K562 (cell line): ENCODE data around the gene OGFR. TPM values are rescaled to one million over a fixed set of nuclear protein-coding genes. Genes with fewer than 3 reads are reported as not detected.
A peak's percentile ranks its signal among the peaks of the same experiment; 100 is the strongest.

Experiments used
- CHCHD3 ChIP-seq: fragments of 250-450 bp; sonication (Bioruptor Pico); IDR thresholded peaks from 2 replicates; pipeline ENCODE4 v2.1.2; 2022; ENCODE audit warnings: mild to moderate bottlenecking
- CREBBP ChIP-seq: IDR thresholded peaks from one replicate; pipeline ENCODE4 v1.6.1; 2012; ENCODE audit warnings: low read depth, mild to moderate bottlenecking, control low read depth, inconsistent platforms, low read length
- FIP1L1 ChIP-seq: fragments of 200-400 bp; formaldehyde crosslinking; IDR thresholded peaks from 2 replicates; pipeline ENCODE4 v1.6.1; 2018; ENCODE audit warnings: mild to moderate bottlenecking, low read depth, low read length; ENCODE audit not compliant: poor library complexity, severe bottlenecking
- GABPB1 ChIP-seq: sonication (generic); formaldehyde crosslinking; IDR thresholded peaks from 2 replicates; pipeline ENCODE4 v1.8.0; 2022; ENCODE audit warnings: mild to moderate bottlenecking, missing genetic modification reagents
- GATA2 ChIP-seq: sonication (generic); formaldehyde crosslinking; IDR thresholded peaks from 2 replicates; pipeline ENCODE4 v1.4.0; 2020; ENCODE audit warnings: mild to moderate bottlenecking, missing genetic modification reagents
- GATAD2A ChIP-seq: fragments of 450-650 bp; IDR thresholded peaks from 2 replicates; pipeline ENCODE4 v1.6.1; 2017
- KAT8 ChIP-seq: fragments of 450-650 bp; IDR thresholded peaks from 2 replicates; pipeline ENCODE4 v1.6.1; 2016; ENCODE audit warnings: low read depth, mild to moderate bottlenecking
- MBD2 ChIP-seq: sonication (generic); IDR thresholded peaks from 2 replicates; pipeline ENCODE4 v1.6.1; 2016; ENCODE audit warnings: low read depth, borderline replicate concordance
- MCM2 ChIP-seq: fragments of 450-650 bp; IDR thresholded peaks from 2 replicates; pipeline ENCODE4 v1.6.1; 2017; ENCODE audit warnings: low read depth, mild to moderate bottlenecking
- NFIC ChIP-seq: fragments of 450-650 bp; IDR thresholded peaks from 2 replicates; pipeline ENCODE4 v1.6.1; 2017; ENCODE audit warnings: mild to moderate bottlenecking, inconsistent platforms
- PHB ChIP-seq: fragments of 250-450 bp; sonication (Bioruptor Pico); IDR thresholded peaks from 2 replicates; pipeline ENCODE4 v1.5.0; 2021
- RAD21 ChIP-seq, 2 experiments: fragments of 250-450 bp in 1 of 2; fragments of 450-650 bp in 1 of 2; sonication (Bioruptor Pico) in 1 of 2; formaldehyde crosslinking in 1 of 2; IDR thresholded peaks in 1 of 2; conservative IDR thresholded peaks in 1 of 2; 2 replicates each; pipeline versions ENCODE4 v1.4.0 to v1.8.0; 2020 to 2022; ENCODE audit warnings: mild to moderate bottlenecking in 2 of 2, moderate library complexity in 1 of 2
- STAT5A ChIP-seq: IDR thresholded peaks from 2 replicates; pipeline ENCODE4 v1.6.1; 2012; ENCODE audit warnings: low read length, inconsistent platforms, borderline replicate concordance
- YBX1 ChIP-seq: fragments of 450-650 bp; IDR thresholded peaks from 2 replicates; pipeline ENCODE4 v1.7.1; 2016; ENCODE audit warnings: mild to moderate bottlenecking
- ZBTB7A ChIP-seq: IDR thresholded peaks from 2 replicates; pipeline ENCODE4 v1.6.1; 2011; ENCODE audit warnings: low read depth, mild to moderate bottlenecking, low read length, moderate library complexity, borderline replicate concordance; ENCODE audit not compliant: control insufficient read depth
- ZFPM2 ChIP-seq: fragments of 250-450 bp; sonication (Bioruptor Pico); IDR thresholded peaks from 2 replicates; pipeline ENCODE4 v1.5.1; 2022; ENCODE audit warnings: mild to moderate bottlenecking
- ZNF696 ChIP-seq: fragments of 250-450 bp; sonication (Bioruptor Pico); conservative IDR thresholded peaks from 2 replicates; pipeline ENCODE4 v1.4.0; 2020; ENCODE audit warnings: mild to moderate bottlenecking, moderate library complexity
- ZNF75A ChIP-seq: fragments of 450-650 bp; formaldehyde crosslinking; IDR thresholded peaks from 2 replicates; pipeline ENCODE4 v1.4.0; 2020; ENCODE audit warnings: mild to moderate bottlenecking
- ZNF780A ChIP-seq: fragments of 250-450 bp; sonication (Bioruptor Pico); IDR thresholded peaks from 2 replicates; pipeline ENCODE4 v1.5.0; 2021; ENCODE audit warnings: mild to moderate bottlenecking
- polyA plus RNA-seq, 8 experiments: library from polyadenylated mRNA; depleted of rRNA in 4 of 8; stranded (reverse) in 5 of 8; unstranded in 3 of 8; fragments of >200 nt; fragmentation: Nextera tagmentation in 2 of 8; fragmentation: Illumina TruSeq in 1 of 8; extraction: Ambion mirVana in 2 of 8; extraction: Trizol in 1 of 8; gene quantifications; 2 replicates each; pipeline versions ENCODE4 v1.2.1 to v1.2.3, GENCODE V29; 2011 to 2014; ENCODE audit warnings: inconsistent platforms in 1 of 8, missing spikeins in 1 of 8
- total RNA-seq, 7 experiments: library from RNA; depleted of rRNA in 6 of 7; stranded (reverse); fragments of >200 nt in 6 of 7; fragmentation: Illumina TruSeq in 2 of 7; extraction: Trizol in 2 of 7; gene quantifications; 2 replicates each; pipeline versions ENCODE4 v1.2.1 to v1.2.3, GENCODE V29; 2011 to 2021; ENCODE audit warnings: low replicate concordance in 1 of 7
- TF ChIP-seq, protein P1 (sequence below), 2 experiments: IDR thresholded peaks; 2 replicates each; pipeline ENCODE4 v1.6.1; 2011; ENCODE audit warnings: borderline replicate concordance in 1 of 2, control low read depth in 1 of 2, low read depth in 1 of 2, low read length in 1 of 2, mild to moderate bottlenecking in 1 of 2, mixed read lengths in 1 of 2, moderate library complexity in 1 of 2; ENCODE audit not compliant: insufficient read depth in 1 of 2, insufficient read length in 1 of 2, poor library complexity in 1 of 2, severe bottlenecking in 1 of 2; ENCODE audit errors: extremely low read depth in 1 of 2
- TF ChIP-seq, protein P2 (sequence below): fragments of 200-800 bp; sonication (Bioruptor generic); IDR thresholded peaks from 2 replicates; pipeline ENCODE4 v1.6.1; 2017; ENCODE audit warnings: missing genetic modification characterization, missing compliant biosample characterization
- TF ChIP-seq, protein P3 (sequence below): fragments of 250-450 bp; sonication (Bioruptor Pico); IDR thresholded peaks from 2 replicates; pipeline ENCODE4 v1.8.0; 2021; ENCODE audit warnings: moderate library complexity, mild to moderate bottlenecking, inconsistent platforms
- TF ChIP-seq, protein P4 (sequence below): sonication (generic); formaldehyde crosslinking; IDR thresholded peaks from 2 replicates; pipeline ENCODE4 v1.9.0; 2022; ENCODE audit warnings: mild to moderate bottlenecking, missing genetic modification reagents

OGFR gene
- total and polyA plus RNA-seq, 9 of the 15 experiments (the other 6 are each of a cell fraction or from before 2014, with no cell fraction given) = 0.39 to 56.3 (median 17.5) TPM

DNA sequence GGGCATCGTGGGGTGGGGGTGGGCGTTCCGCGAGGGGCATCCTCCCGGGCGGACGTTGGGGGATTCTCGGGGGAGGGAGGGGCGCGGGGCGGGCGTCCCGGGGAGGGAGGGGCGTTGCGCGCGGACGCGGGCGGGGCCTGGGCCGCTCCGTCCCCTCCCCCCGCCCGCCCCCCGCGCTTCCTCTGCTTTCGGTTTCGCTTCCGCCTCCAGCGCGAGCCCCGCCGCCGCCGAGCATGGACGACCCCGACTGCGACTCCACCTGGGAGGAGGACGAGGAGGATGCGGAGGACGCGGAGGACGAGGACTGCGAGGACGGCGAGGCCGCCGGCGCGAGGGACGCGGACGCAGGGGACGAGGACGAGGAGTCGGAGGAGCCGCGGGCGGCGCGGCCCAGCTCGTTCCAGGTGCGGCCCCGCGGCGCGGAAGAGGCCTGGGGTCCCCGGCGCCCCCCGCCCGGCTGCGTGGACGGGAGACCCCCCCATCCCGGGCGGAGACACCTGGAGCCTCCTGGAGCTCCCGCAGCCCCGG lies at the start of gene OGFR (continued):
- TF ChIP-seq, protein P1, sequence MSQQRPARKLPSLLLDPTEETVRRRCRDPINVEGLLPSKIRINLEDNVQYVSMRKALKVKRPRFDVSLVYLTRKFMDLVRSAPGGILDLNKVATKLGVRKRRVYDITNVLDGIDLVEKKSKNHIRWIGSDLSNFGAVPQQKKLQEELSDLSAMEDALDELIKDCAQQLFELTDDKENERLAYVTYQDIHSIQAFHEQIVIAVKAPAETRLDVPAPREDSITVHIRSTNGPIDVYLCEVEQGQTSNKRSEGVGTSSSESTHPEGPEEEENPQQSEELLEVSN (IDR thresholded peaks at IDR 0.05; ENCODE audit: borderline replicate concordance in 1 of 2, extremely low read depth in 1 of 2, insufficient read depth in 1 of 2, insufficient read length in 1 of 2, low read depth in 1 of 2, low read length in 1 of 2, poor library complexity in 1 of 2, severe bottlenecking in 1 of 2) = no peak
- TF ChIP-seq, protein P2, sequence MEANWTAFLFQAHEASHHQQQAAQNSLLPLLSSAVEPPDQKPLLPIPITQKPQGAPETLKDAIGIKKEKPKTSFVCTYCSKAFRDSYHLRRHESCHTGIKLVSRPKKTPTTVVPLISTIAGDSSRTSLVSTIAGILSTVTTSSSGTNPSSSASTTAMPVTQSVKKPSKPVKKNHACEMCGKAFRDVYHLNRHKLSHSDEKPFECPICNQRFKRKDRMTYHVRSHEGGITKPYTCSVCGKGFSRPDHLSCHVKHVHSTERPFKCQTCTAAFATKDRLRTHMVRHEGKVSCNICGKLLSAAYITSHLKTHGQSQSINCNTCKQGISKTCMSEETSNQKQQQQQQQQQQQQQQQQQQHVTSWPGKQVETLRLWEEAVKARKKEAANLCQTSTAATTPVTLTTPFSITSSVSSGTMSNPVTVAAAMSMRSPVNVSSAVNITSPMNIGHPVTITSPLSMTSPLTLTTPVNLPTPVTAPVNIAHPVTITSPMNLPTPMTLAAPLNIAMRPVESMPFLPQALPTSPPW (CRISPR knock-in tag) = peak; percentile 92
- TF ChIP-seq GATAD2A (0 out of 2 replicates have a peak, but pooled peaks have one; percentile 56), FIP1L1 (no peak), STAT5A (no peak), ZNF696 (CRISPR knock-in tag) (no peak), MCM2 (no peak), CHCHD3 (no peak), ZFPM2 (no peak), NFIC (0 out of 2 replicates have a peak, but pooled peaks have one; percentile 9), YBX1 (no peak), ZNF75A (CRISPR knock-in tag) (no peak), KAT8 (no peak), CREBBP (no peak), GABPB1 (no peak), ZNF780A (no peak), RAD21 (CRISPR knock-in tag; conservative IDR thresholded peaks at IDR 0.05 in 1 of 2, IDR thresholded peaks at IDR 0.05 in 1 of 2) (no peak), GATA2 (no peak), ZBTB7A (peak; percentile 67; the same call in 1 of the 2 replicates), MBD2 (no peak; the same call in 1 of the 2 replicates), PHB (CRISPR knock-in tag) (no peak)
- TF ChIP-seq, protein P3, sequence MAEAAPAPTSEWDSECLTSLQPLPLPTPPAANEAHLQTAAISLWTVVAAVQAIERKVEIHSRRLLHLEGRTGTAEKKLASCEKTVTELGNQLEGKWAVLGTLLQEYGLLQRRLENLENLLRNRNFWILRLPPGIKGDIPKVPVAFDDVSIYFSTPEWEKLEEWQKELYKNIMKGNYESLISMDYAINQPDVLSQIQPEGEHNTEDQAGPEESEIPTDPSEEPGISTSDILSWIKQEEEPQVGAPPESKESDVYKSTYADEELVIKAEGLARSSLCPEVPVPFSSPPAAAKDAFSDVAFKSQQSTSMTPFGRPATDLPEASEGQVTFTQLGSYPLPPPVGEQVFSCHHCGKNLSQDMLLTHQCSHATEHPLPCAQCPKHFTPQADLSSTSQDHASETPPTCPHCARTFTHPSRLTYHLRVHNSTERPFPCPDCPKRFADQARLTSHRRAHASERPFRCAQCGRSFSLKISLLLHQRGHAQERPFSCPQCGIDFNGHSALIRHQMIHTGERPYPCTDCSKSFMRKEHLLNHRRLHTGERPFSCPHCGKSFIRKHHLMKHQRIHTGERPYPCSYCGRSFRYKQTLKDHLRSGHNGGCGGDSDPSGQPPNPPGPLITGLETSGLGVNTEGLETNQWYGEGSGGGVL (CRISPR knock-in tag) = no peak
- TF ChIP-seq, protein P4, sequence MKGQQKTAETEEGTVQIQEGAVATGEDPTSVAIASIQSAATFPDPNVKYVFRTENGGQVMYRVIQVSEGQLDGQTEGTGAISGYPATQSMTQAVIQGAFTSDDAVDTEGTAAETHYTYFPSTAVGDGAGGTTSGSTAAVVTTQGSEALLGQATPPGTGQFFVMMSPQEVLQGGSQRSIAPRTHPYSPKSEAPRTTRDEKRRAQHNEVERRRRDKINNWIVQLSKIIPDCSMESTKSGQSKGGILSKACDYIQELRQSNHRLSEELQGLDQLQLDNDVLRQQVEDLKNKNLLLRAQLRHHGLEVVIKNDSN (CRISPR knock-in tag) = no peak
